ENCODE measurements around the gene LRRC47. TPM values are rescaled to one million over a fixed set of nuclear protein-coding genes. Genes with fewer than 3 reads are reported as not detected.

LRRC47 gene
- total RNA-seq, 4 donors from 2014 or later, result 64.2 to 97.2 (median 89.9) TPM

DNA sequence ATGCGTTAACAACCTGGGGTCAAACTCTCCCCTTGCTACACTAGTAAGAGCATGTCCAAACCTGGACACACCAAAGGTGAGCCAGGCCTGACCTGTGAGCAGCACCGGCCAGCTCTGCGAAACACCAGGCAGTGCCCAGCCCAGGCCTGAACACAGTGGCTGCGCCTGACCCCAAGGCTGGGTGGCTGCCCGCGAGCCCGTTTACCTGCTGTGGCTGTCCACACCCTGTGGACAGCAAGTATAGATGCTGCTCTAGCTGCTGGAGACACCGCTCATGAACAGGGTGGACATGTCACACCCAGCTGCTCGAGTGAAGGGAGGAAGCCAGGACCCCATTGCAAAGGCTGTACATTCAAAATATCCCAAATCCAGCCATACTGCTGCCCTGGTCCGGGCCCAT is 51.7 kb downstream of the LRRC47 start:
- TF ChIP-seq, protein P1, sequence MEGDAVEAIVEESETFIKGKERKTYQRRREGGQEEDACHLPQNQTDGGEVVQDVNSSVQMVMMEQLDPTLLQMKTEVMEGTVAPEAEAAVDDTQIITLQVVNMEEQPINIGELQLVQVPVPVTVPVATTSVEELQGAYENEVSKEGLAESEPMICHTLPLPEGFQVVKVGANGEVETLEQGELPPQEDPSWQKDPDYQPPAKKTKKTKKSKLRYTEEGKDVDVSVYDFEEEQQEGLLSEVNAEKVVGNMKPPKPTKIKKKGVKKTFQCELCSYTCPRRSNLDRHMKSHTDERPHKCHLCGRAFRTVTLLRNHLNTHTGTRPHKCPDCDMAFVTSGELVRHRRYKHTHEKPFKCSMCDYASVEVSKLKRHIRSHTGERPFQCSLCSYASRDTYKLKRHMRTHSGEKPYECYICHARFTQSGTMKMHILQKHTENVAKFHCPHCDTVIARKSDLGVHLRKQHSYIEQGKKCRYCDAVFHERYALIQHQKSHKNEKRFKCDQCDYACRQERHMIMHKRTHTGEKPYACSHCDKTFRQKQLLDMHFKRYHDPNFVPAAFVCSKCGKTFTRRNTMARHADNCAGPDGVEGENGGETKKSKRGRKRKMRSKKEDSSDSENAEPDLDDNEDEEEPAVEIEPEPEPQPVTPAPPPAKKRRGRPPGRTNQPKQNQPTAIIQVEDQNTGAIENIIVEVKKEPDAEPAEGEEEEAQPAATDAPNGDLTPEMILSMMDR (IDR thresholded peaks at IDR 0.05 in 4 of 5, conservative IDR thresholded peaks at IDR 0.05 in 1 of 5), result no peak
- no peak for TF ChIP-seq POLR2A (IDR thresholded peaks at IDR 0.05)
- H3K27ac ChIP-seq, result no peak overlapping the region
- no peak for DNase-seq
- H3K27me3 ChIP-seq, result no peaks in the 10 kb centered on the region
- intact Hi-C loops (cut with DNase I; ENCODE audit: low total_unique reads) (no loop called here), in situ Hi-C loops (cut with MboI; ENCODE audit: low sequenced_read_pairs in 4 of 4) (no loop called here)
- ATAC-seq, result no peak
- H3K4me3 ChIP-seq, result no peak overlapping the region
- H3K36me3 ChIP-seq, result peaks cover 0 to 24% of the 10 kb centered on the region in 2 donors
- no peaks in the 10 kb centered on the region for H3K9me3 ChIP-seq
- H3K4me1 ChIP-seq, result peaks cover 20 to 33% of the 10 kb centered on the region in 2 donors

DNA sequence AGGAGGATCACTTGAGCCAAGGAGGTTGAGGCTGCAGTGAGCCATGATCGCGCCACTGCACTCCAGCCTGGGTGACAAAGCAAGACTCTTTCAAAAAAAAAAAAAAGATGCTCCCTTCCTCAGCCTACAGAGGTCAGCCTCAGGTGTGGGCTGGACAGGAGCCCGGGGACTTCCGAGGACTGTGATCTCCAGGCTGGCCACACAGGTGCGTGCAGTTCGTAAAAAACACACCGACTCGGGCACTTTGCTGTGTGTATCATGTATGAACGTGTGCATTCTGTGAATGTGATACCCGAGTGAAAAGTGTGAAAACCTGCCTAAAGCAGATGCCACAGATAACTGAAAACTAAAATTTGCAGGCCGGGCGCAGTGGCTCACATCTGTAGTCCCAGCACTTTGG is 52.5 kb downstream of the LRRC47 start:
- DNase-seq (no peak), ATAC-seq (no peak)
- H3K36me3 ChIP-seq, result peaks cover 0 to 31% of the 10 kb centered on the region in 2 donors
- intact Hi-C loops (cut with DNase I; ENCODE audit: low total_unique reads) (no loop called here), in situ Hi-C loops (cut with MboI; ENCODE audit: low sequenced_read_pairs in 4 of 4) (no loop called here)
- H3K4me1 ChIP-seq, result peaks cover 20 to 33% of the 10 kb centered on the region in 2 donors
- no peak overlapping the region for H3K4me3 ChIP-seq
- no peak overlapping the region for H3K27ac ChIP-seq
- H3K9me3 ChIP-seq, result no peaks in the 10 kb centered on the region
- no peaks in the 10 kb centered on the region for H3K27me3 ChIP-seq
- TF ChIP-seq POLR2A (IDR thresholded peaks at IDR 0.05), result no peak
- TF ChIP-seq, protein P1 (IDR thresholded peaks at IDR 0.05 in 4 of 5, conservative IDR thresholded peaks at IDR 0.05 in 1 of 5), result no peak

DNA sequence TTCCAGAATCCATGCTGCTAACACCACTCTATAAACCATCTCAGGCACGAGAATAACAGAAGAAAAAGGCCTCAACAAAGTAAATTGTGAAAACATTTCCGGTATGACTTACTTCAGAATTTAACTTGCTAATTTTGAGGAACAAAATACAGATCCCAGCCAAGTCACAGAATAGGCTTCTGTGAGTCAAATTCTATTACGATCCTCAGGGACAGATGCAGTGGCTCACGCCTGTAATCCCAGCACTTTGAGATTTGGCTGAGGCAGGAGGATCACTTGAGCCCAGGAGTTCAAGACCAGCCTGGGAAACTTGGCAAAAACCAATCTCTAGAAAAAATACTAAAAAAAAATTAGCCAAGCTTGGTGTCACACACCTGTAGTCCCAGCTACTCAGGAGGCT is 52.9 kb downstream of the LRRC47 start:
- ATAC-seq (no peak), DNase-seq (no peak)
- intact Hi-C loops (cut with DNase I; ENCODE audit: low total_unique reads) (no loop called here), in situ Hi-C loops (cut with MboI; ENCODE audit: low sequenced_read_pairs in 4 of 4) (no loop called here)
- Histone ChIP-seq H3K27ac (no peak overlapping the region), H3K9me3 (no peaks in the 10 kb centered on the region), H3K27me3 (no peaks in the 10 kb centered on the region), H3K36me3 (peaks cover 0 to 35% of the 10 kb centered on the region in 2 donors), H3K4me1 (peaks cover 20 to 33% of the 10 kb centered on the region in 2 donors), H3K4me3 (no peak overlapping the region)
- no peak for TF ChIP-seq POLR2A (IDR thresholded peaks at IDR 0.05)
- TF ChIP-seq, protein P1 (IDR thresholded peaks at IDR 0.05 in 4 of 5, conservative IDR thresholded peaks at IDR 0.05 in 1 of 5), result no peak

DNA sequence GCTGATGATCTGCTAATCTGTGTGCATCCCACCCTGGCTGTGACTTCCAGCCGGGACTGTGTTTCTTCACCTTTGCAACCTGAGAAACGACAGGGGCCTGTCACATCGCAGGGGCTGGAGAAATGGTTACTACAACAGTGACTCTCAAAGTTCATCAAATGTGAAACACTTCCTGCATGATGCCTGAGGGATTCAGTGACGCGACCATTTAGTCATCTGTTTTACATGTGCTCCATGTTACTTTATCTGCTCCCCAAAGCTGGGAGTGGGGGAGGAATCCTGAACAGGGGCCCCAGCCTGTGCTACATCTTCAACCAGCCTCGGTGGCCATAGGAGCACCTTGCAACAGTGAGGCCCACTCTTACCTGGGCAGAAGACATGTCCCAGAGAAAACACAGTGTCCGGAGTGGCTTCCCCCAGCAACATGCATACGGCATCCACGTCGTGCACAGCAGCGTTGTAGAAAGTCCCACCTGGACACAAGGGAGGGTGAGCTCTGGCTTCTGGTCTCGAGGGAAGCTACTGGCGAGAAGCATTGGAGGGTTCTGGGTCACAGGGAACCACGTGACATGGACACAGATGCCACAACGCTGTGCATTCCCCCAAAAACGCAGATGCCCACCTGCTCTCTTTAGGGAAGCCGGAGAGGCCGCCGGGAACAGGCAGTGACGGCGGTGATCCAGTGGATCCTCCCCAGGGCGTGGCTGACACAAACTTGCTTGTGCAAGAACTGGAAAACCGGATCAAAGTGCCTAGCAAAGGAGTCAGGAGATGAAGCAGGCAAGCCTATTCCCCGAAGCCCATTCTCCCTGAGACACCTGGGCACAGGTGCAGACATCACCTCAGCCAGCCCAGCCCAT is 53.6 kb downstream of the LRRC47 start:
- in situ Hi-C loops (cut with MboI; ENCODE audit: low sequenced_read_pairs in 4 of 4) (no loop called here), intact Hi-C loops (cut with DNase I; ENCODE audit: low total_unique reads) (no loop called here)
- no peak for TF ChIP-seq POLR2A (IDR thresholded peaks at IDR 0.05)
- TF ChIP-seq, protein P1 (IDR thresholded peaks at IDR 0.05 in 4 of 5, conservative IDR thresholded peaks at IDR 0.05 in 1 of 5), result no peak
- peaks cover 18 to 31% of the 10 kb centered on the region in 2 donors for H3K4me1 ChIP-seq
- H3K4me3 ChIP-seq, result no peak overlapping the region
- H3K27me3 ChIP-seq, result no peaks in the 10 kb centered on the region
- peaks cover 0 to 42% of the 10 kb centered on the region in 2 donors for H3K36me3 ChIP-seq
- no peaks in the 10 kb centered on the region for H3K9me3 ChIP-seq
- DNase-seq, result no peak
- H3K27ac ChIP-seq, result no peak overlapping the region
- ATAC-seq, result no peak

Measured in gastrocnemius medialis (tissue), 4 donors.